D721Med (cell line): ENCODE results near the gene FCAMR.

Source experiments
- DNase-seq: peaks from one replicate; pipeline ENCODE4 v3.0.0; 2011; ENCODE audit warnings: low spot score; ENCODE audit not compliant: insufficient read length
- FAIRE-seq: peaks from 2 replicates; lab custom pipeline; 2011; peaks lifted over from hg19 to GRCh38; lab: Jason Lieb, UNC
- TF ChIP-seq, protein P1 (sequence below): IDR thresholded peaks from 2 replicates; pipeline ENCODE4 v1.5.1; 2012; ENCODE audit warnings: mild to moderate bottlenecking, control low read depth; ENCODE audit not compliant: insufficient read depth; ENCODE audit errors: missing control alignments

Gene FCAMR

DNA sequence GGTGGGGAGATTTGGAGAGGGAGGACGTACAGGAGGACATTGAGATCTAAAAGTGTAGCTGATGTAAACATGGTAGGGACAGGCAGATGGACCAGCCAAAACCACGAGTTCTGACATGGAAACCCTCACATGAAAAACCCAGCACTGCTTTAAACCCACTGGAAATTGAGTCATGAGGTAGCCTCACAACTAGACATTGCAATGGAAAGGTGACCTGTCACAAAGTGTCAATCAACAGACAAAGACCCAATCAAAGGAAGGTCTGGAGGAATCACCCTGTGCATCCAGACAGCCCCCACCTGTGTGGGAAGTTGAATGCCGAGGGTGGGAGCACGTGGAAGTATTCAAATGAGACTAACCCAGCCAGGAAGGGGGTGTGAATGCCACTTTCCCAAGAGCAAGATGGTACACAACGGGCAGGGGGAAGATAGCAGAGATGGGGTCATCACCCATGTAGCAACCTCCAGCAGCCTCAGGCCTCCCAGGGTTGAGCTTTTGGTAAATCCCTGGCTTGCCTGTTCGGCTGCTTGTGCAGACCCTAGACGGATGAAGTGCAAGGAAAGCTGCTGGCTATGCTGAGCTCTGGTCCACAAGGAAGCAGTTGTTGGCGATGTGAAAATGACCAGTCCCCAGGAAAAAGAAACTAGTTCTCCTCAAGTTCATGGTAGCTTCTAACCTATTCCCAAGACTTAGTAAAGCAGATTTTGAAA, 54.1 kb downstream of the FCAMR start:
- DNase-seq (no peak), FAIRE-seq (no peak)
- TF ChIP-seq, protein P1, sequence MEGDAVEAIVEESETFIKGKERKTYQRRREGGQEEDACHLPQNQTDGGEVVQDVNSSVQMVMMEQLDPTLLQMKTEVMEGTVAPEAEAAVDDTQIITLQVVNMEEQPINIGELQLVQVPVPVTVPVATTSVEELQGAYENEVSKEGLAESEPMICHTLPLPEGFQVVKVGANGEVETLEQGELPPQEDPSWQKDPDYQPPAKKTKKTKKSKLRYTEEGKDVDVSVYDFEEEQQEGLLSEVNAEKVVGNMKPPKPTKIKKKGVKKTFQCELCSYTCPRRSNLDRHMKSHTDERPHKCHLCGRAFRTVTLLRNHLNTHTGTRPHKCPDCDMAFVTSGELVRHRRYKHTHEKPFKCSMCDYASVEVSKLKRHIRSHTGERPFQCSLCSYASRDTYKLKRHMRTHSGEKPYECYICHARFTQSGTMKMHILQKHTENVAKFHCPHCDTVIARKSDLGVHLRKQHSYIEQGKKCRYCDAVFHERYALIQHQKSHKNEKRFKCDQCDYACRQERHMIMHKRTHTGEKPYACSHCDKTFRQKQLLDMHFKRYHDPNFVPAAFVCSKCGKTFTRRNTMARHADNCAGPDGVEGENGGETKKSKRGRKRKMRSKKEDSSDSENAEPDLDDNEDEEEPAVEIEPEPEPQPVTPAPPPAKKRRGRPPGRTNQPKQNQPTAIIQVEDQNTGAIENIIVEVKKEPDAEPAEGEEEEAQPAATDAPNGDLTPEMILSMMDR: no peak

- FAIRE-seq (no peak), DNase-seq (no peak)
- TF ChIP-seq, protein P1: no peak
Measured at GRCh38 chr1:206915030-206915735, 55.1 kb downstream of the FCAMR start.

- TF ChIP-seq, protein P1: no peak
- DNase-seq (no peak), FAIRE-seq (no peak)
Measured at GRCh38 chr1:206913766-206914537, 56.3 kb downstream of the FCAMR start.

GRCh38 chr1:206912445-206913095, 57.7 kb downstream of the FCAMR start:
- DNase-seq: peak; percentile 60
- FAIRE-seq: no peak
- TF ChIP-seq, protein P1: peak; percentile 95

- TF ChIP-seq, protein P1: peak; percentile 66
- DNase-seq (no peak), FAIRE-seq (no peak)
Measured at GRCh38 chr1:206911064-206911663, 59.1 kb downstream of the FCAMR start.

DNA sequence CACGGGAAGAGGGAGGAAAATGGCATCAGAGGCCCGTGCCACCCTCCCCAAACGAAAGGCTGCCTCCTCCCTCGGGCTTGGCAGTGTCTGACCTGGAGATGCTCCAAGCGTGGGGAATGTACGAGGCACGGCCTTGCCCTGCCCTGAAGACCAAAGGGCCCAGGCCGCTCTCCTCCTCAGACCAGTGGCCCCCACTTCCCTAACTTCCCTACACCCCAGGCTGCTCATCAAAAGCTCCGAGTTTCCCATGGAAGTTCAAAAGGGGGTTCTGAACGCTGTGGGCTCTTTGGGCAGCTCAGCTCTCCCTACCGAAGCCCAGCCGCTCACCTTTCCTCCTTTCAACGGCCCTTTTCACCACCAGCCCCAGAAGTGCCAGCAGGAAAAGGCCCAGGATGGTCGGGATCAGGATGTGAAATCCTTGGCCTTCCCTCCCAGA, 60.4 kb downstream of the FCAMR start:
- TF ChIP-seq, protein P1: no peak
- FAIRE-seq (no peak), DNase-seq (no peak)
